Measurements from ENCODE around the gene FLT4. TPM values are rescaled to one million over a fixed set of nuclear protein-coding genes. Genes with fewer than 3 reads are reported as not detected.

FLT4 gene
- total and polyA plus RNA-seq, 4 donors = 2.0 to 19.9 (median 7.6) TPM

DNA sequence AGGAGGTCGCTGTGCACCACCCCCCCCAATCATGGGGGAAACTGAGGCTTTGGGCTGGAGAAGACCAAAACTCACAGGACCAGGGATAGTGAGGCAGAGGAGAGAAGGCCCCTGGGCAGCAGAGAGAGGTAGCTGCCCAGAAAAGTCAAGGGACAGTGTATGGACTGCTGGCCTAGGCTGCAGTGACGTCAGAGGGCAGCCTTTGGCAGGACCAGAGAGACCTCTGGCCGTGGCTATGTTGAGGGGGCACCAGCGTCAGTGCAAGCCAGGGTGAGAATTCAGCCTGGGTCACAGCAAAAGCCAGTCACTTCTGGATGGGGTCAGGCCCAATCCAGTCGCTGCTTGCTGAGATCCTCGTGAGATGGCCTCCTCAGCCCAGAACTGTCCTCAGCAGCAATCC, 26.5 kb downstream of the FLT4 start:
- Histone ChIP-seq H3K27me3 (ENCODE audit: control insufficient read depth in 4 of 4, insufficient read depth in 4 of 4, low read length in 3 of 4) (peaks cover 0 to 10% (median 0%) of the 10 kb centered on the region in 4 donors), H3K4me3 (ENCODE audit: low read depth in 1 of 3, low read length in 3 of 3) (no peak overlapping the region), H3K27ac (ENCODE audit: low read depth in 1 of 2, low read length in 2 of 2) (no peak overlapping the region), H3K9ac (ENCODE audit: low read depth in 1 of 2, low read length in 2 of 2) (no peak overlapping the region), H3K4me1 (ENCODE audit: control insufficient read depth in 4 of 4, insufficient read depth in 4 of 4, low read length in 3 of 4) (peaks cover 3 to 8% (median 4%) of the 10 kb centered on the region in 4 donors), H3K9me3 (ENCODE audit: control insufficient read depth in 4 of 4, low read length in 3 of 4) (no peaks in the 10 kb centered on the region), H3K36me3 (ENCODE audit: control insufficient read depth in 4 of 4, insufficient read depth in 3 of 4, low read depth in 1 of 4, low read length in 3 of 4) (no peaks in the 10 kb centered on the region)
- no peak for DNase-seq (ENCODE audit: low spot score)
- 79% methylated on average over 6 of the region's 6 CpGs for WGBS
- TF ChIP-seq, protein P1, sequence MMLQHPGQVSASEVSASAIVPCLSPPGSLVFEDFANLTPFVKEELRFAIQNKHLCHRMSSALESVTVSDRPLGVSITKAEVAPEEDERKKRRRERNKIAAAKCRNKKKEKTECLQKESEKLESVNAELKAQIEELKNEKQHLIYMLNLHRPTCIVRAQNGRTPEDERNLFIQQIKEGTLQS (IDR thresholded peaks at IDR 0.05) = no peak
- TF ChIP-seq HNF4G (IDR thresholded peaks at IDR 0.05) (no peak), MAX (IDR thresholded peaks at IDR 0.05) (no peak), EGR1 (IDR thresholded peaks at IDR 0.05; ENCODE audit: low read depth in 2 of 2) (no peak), TAF1 (conservative IDR thresholded peaks at IDR 0.05) (no peak), SP1 (IDR thresholded peaks at IDR 0.05) (no peak), GABPA (IDR thresholded peaks at IDR 0.05 in 1 of 2, conservative IDR thresholded peaks at IDR 0.05 in 1 of 2) (no peak), YY1 (IDR thresholded peaks at IDR 0.05) (no peak), FOXA2 (IDR thresholded peaks at IDR 0.05) (no peak), RAD21 (IDR thresholded peaks at IDR 0.05) (no peak), JUND (IDR thresholded peaks at IDR 0.05) (no peak)
- TF ChIP-seq, protein P2, sequence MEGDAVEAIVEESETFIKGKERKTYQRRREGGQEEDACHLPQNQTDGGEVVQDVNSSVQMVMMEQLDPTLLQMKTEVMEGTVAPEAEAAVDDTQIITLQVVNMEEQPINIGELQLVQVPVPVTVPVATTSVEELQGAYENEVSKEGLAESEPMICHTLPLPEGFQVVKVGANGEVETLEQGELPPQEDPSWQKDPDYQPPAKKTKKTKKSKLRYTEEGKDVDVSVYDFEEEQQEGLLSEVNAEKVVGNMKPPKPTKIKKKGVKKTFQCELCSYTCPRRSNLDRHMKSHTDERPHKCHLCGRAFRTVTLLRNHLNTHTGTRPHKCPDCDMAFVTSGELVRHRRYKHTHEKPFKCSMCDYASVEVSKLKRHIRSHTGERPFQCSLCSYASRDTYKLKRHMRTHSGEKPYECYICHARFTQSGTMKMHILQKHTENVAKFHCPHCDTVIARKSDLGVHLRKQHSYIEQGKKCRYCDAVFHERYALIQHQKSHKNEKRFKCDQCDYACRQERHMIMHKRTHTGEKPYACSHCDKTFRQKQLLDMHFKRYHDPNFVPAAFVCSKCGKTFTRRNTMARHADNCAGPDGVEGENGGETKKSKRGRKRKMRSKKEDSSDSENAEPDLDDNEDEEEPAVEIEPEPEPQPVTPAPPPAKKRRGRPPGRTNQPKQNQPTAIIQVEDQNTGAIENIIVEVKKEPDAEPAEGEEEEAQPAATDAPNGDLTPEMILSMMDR (IDR thresholded peaks at IDR 0.05; ENCODE audit: low read depth, low read length, missing input control) = no peak

DNA sequence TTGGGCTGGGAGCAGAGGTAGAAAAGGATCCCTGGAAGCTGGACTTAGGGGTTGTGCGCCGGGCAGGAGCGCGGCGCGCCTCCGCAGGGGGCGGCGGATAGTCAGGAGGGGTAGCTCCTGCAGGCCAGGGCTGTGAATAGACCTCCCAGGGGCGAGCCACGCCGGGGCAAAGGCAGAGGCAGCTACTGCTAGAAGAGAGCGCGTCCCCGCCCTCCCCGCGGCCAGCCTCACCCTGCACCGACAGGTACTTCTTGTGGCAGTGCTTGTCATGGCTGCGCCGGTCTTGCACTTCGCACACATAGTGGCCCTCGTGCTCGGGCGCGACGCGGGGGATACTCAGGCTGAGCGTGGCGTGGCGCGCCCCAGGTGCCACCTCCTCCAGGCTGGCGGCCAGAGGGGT, 28.1 kb downstream of the FLT4 start:
- H3K27ac ChIP-seq (ENCODE audit: low read depth in 1 of 2, low read length in 2 of 2) = no peak overlapping the region
- H3K4me3 ChIP-seq (ENCODE audit: low read depth in 1 of 3, low read length in 3 of 3) = no peak overlapping the region
- peaks cover 0 to 10% (median 0%) of the 10 kb centered on the region in 4 donors for H3K27me3 ChIP-seq (ENCODE audit: control insufficient read depth in 4 of 4, insufficient read depth in 4 of 4, low read length in 3 of 4)
- H3K9me3 ChIP-seq (ENCODE audit: control insufficient read depth in 4 of 4, low read length in 3 of 4) = no peaks in the 10 kb centered on the region
- peaks cover 3 to 8% (median 4%) of the 10 kb centered on the region in 4 donors for H3K4me1 ChIP-seq (ENCODE audit: control insufficient read depth in 4 of 4, insufficient read depth in 4 of 4, low read length in 3 of 4)
- H3K9ac ChIP-seq (ENCODE audit: low read depth in 1 of 2, low read length in 2 of 2) = no peak overlapping the region
- WGBS = 75% methylated on average over 32 of the region's 32 CpGs
- TF ChIP-seq, protein P1 (IDR thresholded peaks at IDR 0.05) = no peak
- TF ChIP-seq NR2F2 (IDR thresholded peaks at IDR 0.05) (no peak), REST (IDR thresholded peaks at IDR 0.05) (no peak), MAX (IDR thresholded peaks at IDR 0.05) (no peak), YY1 (IDR thresholded peaks at IDR 0.05) (no peak), JUND (IDR thresholded peaks at IDR 0.05) (no peak), FOXA2 (IDR thresholded peaks at IDR 0.05) (no peak), RXRA (IDR thresholded peaks at IDR 0.05) (no peak)
- H3K36me3 ChIP-seq (ENCODE audit: control insufficient read depth in 4 of 4, insufficient read depth in 3 of 4, low read depth in 1 of 4, low read length in 3 of 4) = no peaks in the 10 kb centered on the region
- no peak for DNase-seq (ENCODE audit: low spot score)

Measured in liver (tissue), 9 donors.